ENCODE measurements around the gene ZEB1.

DNA sequence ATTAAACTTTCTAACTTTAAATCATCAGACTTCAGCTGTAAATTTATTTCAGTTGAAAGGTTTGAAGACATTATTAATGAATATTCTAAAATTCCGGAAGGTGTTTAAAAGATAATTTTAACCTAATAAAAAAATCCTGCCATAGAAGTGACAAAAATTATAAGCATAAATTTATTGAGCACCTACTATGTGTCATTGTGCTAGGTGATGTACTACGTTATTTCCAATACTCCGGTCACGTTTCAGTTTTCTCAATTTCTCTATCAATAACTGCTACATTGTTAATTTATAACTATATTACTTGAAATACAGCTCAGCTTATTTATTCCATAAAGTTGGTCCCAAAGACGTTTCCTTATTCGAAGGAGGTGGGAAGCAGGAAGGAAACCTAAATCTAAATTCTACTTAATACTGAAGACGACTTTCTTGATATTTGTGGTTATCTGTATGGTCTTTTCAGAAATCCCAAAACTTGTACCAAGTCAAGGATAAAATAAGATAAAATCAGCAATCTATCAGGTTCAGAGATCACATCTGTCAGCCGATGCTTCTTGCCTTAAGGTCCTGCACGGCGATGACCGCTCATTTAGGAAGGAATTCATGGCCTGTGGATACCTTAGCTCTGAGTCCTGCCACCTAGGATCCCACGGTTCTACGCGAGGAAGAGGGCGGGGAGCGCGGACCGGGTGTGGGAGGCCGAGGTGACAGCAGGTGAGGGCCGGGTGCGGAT is 1.2 kb upstream of the ZEB1 start:
- TF ChIP-seq HDGF (IDR thresholded peaks at IDR 0.05; ENCODE audit: borderline replicate concordance) (no peak), CTBP1 (IDR thresholded peaks at IDR 0.05; ENCODE audit: borderline replicate concordance) (no peak), BHLHE40 (IDR thresholded peaks at IDR 0.05; ENCODE audit: borderline replicate concordance) (no peak), FOXM1 (IDR thresholded peaks at IDR 0.05; ENCODE audit: borderline replicate concordance) (no peak), NFRKB (IDR thresholded peaks at IDR 0.05) (no peak)

Data from HEK293T (cell line).